Tibial nerve (tissue), 3 donors: Measurements from ENCODE around the gene ZNF318.

Experiments
- CTCF ChIP-seq, 5 experiments: fragments of 200-600 bp in 3 of 5; fragments of 450-650 bp in 2 of 5; sonication (generic) in 3 of 5; IDR thresholded peaks; one replicate each; pipeline ENCODE4 v1.5.1; 2016 to 2019; ENCODE audit warnings: antibody characterized with exemption in 5 of 5, mild to moderate bottlenecking in 3 of 5, moderate library complexity in 2 of 5
- POLR2A ChIP-seq, 2 donors: fragments of 450-650 bp; IDR thresholded peaks; one replicate each; pipeline ENCODE4 v1.6.1; 2017; ENCODE audit warnings: antibody characterized with exemption in 2 of 2, mild to moderate bottlenecking in 2 of 2, moderate library complexity in 2 of 2

- TF ChIP-seq POLR2A (IDR thresholded peaks at IDR 0.05) (no peak), CTCF (IDR thresholded peaks at IDR 0.05) (no peak)
Measured at GRCh38 chr6:43301081-43301870, 68.2 kb downstream of the ZNF318 start.
